GM21360 (cell line): ENCODE results near the gene YWHAG.
"Not testable (repeated sequence)": the region's sequence is repeated elsewhere in the genome, so short reads cannot be mapped to it uniquely, and the experiment has no call there.

Experiments
- ATAC-seq: cut with Tn5 transposase; IDR thresholded peaks from one replicate; pipeline ENCODE4 v1.9.1; 2021; ENCODE audit warnings: mild to moderate bottlenecking, moderate library complexity; ENCODE audit not compliant: unreplicated experiment

Gene YWHAG

GRCh38 chr7:76351372-76351771 is 7.4 kb downstream of the YWHAG start:
- ATAC-seq, result no peak

GRCh38 chr7:76349313-76349885 is 9.4 kb downstream of the YWHAG start:
- ATAC-seq, result no peak

DNA sequence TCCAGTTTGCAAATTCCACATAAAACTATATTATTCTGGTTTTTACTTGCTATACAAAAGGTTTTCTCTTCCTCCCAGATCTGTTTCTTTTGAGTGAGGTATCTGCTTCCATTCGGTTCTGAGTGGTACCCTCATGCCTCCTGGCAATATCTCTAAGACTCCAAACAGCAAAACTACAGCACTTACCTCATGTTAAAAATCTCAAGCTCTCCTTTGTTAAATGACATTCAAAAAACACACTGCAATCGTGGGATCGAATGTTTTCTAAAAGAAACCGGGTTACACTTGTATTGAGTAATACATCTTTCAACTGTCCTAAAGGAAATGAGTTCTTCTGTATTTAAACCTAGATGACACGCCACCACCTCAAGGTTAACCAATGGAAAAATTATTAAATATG is 11.1 kb downstream of the YWHAG start:
- ATAC-seq, result no peak

DNA sequence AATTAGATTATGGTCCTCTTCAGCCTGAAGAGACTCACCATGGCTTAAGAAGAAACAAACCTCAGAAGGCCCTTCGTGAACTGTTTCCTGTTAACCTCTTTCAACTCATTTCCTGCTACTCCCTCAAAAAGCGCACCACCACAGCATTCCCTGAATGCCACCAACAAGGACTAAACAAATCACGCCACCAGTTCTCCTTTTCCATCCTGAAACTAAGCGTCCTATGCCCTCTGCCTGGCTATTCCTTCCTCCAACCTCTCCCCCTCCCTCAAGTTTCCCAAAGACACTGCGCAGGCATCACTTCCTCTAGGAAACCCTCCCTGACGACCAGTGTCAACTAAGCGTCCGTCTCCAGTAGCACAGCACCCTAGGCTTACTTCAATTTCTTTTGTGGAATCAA is 12.0 kb downstream of the YWHAG start:
- no peak for ATAC-seq

DNA sequence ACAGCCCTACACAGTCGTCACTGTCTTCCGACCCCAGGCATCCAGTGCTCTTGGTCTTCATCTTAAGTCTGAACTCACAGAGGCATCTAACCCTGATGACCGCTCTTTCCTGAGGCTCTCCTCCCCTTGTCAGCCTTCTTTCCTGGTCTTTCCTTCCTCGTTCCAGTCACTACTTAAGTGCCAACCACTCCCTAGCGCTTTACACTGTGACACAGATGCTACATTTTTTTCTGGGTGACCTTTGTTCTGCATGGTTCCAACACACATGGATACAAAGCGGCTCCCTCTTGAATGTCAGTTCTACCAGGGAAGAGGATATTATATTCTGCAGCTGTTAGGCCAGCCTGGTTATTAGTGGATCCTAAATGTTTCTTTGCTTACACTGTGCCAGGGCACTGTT is 12.7 kb downstream of the YWHAG start:
- ATAC-seq, result no peak

- no peak for ATAC-seq
Observed at GRCh38 chr7:76343931-76344321, 14.9 kb downstream of the YWHAG start.

DNA sequence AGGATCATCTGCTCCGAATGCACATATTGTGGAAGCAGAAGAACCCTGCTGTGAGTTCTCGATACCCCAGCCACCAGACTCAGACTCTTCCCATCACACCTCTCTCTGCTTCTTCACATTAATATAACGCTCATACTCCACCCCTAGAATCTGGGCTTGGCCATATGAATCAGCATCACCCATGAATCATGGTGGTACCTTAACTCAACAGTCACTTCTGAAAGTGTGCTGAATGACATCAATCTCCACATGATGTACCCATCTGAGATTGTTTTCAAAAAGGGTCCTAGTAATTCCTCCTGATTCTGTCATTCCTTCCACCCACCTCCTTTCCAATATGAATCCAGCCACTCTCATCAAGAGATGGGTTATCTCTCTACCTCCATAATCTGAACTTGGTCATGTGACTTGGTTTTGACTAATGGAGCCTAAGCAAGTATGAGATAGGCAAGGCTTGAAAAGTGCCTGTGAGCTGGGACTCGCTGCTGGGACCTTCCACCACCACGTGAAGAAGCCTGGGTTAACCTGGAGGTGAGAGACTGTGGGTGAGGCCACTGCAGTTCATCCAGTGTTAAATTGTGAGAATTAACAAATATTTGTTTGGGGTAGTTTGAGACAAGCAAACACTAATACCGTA is 15.4 kb downstream of the YWHAG start:
- no peak for ATAC-seq

- ATAC-seq, result no peak
Observed at GRCh38 chr7:76342222-76342621, 16.6 kb downstream of the YWHAG start.

GRCh38 chr7:76340617-76341131 is 18.1 kb downstream of the YWHAG start:
- ATAC-seq, result no peak

DNA sequence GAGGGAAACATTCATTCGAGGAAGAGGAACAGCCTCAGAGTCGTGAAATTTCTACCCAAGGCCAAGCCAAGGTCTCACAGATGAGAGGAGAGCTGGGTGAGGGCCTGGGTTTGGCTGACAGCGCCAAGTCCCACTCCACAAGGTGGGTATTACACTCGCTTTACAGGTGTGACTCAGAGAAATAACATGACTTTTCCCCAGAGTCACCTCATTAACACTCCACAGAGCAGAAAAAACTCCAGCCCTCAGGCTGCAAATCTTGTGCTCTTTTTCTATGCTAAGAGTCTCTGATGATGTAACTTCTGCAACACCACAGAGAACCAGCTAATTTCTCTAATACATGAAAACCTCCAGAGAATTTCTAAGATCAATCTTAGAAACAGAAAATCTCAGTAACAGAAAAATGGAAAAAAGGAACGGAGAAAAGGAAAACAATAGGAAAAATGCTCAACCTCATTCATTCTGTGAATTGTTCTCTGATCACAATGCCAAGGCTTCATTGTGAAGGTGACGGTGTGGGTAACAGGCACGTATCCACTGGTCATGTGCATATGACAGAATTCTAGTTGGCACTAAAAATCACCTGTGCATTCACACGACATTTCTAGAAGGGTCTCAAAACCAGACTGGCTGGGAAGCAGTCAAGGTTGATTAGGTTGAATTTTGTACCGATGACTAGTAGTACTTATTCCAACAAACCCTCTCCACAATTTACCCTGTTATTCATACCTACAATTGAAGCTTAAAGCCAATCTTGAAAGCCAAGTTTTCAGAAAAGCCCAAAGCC is 20.3 kb downstream of the YWHAG start:
- ATAC-seq, result no peak

DNA sequence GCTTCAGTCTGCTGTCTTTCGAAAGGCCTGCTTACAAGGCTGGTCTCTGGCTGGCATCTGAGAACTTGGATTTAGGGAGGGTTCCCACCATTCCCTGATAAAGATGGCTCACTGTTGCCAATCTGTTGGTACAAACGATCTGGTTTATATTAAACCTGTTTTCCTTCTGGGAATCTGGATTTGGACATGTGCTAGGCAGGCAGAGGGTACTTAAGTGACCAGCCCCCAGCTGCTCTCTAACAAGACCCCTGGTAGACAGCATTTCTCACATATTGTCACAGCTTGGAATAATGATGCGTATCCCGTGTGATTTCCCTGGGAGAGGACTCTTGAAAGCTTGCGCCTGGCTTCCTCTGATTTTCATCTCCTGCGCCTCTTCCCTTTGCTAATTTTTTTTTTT is 21.6 kb downstream of the YWHAG start:
- ATAC-seq, result no peak

- no peak for ATAC-seq
Observed at GRCh38 chr7:76336094-76336493, 22.7 kb downstream of the YWHAG start.

- ATAC-seq, result not testable (repeated sequence)
Observed at GRCh38 chr7:76335417-76335816, 23.4 kb downstream of the YWHAG start.

GRCh38 chr7:76334320-76334967 is 24.3 kb downstream of the YWHAG start:
- ATAC-seq, result no peak

DNA sequence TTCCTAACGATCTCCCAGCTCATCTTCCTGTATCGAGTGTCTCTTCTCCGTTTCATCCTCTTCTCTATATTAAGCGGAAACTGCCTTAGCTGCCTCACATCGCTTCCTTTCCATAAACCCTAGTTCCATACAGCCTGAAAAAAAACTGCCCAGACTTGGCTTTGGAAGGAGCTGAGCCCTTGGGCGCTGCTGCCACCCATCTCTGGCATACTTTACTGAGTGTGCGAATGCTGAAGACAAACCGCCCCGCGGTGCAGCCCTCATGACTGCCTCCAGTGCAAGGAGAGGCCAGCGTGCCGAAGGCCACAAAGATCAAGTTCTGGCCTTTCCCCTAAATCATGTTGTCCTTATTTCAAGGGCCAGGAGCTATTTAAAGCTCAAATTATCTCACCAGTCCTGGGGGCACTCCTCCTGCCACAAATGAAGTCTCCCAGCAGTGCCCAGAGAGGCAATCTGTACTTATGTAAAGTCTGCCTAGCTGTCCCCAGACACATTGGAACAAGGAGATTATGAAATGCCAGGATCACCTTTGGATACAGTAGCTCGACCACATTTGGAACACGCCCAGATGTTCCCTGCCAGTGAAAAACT is 25.2 kb downstream of the YWHAG start:
- no peak for ATAC-seq

- ATAC-seq, result no peak
Observed at GRCh38 chr7:76332078-76332477, 26.7 kb downstream of the YWHAG start.

DNA sequence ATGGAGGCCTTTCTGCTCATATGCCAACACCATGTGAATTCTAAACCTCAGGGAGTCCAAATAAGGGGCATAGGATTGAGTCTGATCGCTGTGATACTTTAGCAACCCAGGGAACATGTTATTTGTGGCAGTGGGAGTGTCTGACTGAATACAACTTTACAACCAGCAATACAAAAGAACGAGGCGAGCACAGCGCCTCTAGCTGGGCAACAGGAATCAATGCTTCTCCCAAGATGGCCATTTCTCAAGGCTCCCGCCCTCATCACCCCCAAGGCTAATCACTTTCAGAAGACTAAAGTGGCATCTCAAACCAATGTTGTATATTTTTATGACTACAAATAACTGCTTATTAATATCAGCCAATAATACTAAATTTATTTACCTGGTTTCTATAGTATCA is 28.1 kb downstream of the YWHAG start:
- no peak for ATAC-seq

DNA sequence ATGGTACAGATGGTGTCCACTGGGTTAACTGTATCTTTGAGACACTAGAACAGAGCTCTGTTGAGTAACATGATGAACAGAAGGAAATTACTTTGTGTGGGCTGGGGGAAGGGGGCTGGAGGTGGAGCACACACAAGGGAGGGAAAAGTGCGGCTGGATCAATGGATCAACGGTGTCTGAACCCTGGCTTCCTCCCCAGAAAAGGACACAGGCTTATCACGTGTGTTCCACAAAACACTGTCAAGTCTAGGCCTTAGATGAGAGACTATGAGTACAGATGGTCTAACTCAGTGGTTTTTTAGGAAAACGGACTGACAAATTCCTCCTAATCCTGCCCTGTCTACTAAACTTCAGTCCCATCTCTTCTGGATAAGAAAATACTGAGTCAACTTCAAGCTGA is 28.5 kb downstream of the YWHAG start:
- ATAC-seq, result no peak

- ATAC-seq, result no peak
Observed at GRCh38 chr7:76329479-76329878, 29.3 kb downstream of the YWHAG start.

DNA sequence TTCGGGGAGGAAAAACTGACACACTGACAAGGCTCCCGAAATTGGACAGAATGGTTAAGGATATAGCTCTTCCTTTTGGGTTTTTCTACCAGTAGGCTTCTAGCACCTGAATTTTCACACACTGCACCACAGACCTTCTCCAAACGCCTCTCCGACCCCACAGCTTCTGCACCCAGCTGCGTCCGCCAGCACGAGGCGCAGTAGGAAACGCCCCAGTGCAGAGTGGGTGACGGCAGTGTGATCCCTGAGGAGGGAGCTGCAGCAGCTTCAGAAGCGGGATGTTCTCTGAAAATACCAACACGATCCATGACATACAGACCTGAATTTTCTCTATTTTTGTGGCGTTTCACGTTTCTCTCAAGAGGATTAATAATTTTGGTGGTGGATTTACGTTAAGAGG is 30.4 kb downstream of the YWHAG start:
- no peak for ATAC-seq

DNA sequence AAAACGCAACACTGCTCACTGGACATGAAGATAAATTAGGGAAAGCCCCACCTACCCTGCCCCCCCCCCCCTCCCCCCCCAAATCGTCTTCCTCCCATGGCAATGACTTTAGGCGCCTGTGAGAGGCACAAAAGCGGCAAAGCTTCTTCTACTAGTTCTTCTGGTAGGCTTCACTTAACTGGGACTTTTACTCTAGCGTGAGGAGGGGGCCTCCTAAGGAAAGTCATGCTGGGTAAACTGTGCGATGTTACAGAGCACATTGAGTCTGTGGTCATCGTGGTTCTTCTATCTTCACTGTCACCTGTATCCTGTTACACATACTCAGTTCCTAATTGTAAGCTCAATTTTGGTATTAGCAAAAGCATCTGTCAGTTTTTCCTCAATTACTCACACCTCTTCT is 31.2 kb downstream of the YWHAG start:
- ATAC-seq, result no peak
